A549 (cell line): ENCODE data around the gene ICAM3.
"Not testable (repeated sequence)": the region's sequence is repeated elsewhere in the genome, so short reads cannot be mapped to it uniquely, and the experiment has no call there.

ENCODE experiments used
- BHLHE40 ChIP-seq: IDR thresholded peaks from 2 replicates; pipeline ENCODE4 v1.6.1; 2012; ENCODE audit warnings: low read depth, low read length, inconsistent platforms
- CEBPB ChIP-seq, 2 experiments: fragments of >200 bp in 1 of 2; sonication (Bioruptor Twin) in 1 of 2; formaldehyde crosslinking in 1 of 2; IDR thresholded peaks; 2 replicates each; pipeline ENCODE4 v1.6.1; 2012 to 2016
- CHD2 ChIP-seq: fragments of 150-350 bp; IDR thresholded peaks from 2 replicates; pipeline ENCODE4 v1.6.1; 2014; ENCODE audit warnings: low read length; ENCODE audit not compliant: partially characterized antibody
- CTCF ChIP-seq: fragments of >200 bp; sonication (Bioruptor Twin); formaldehyde crosslinking; IDR thresholded peaks from 3 replicates; pipeline ENCODE4 v1.5.1; 2016
- EHMT2 ChIP-seq: fragments of 200-600 bp; sonication (generic); IDR thresholded peaks from 2 replicates; pipeline ENCODE4 v1.6.1; 2016; ENCODE audit warnings: antibody characterized with exemption, low read depth, mild to moderate bottlenecking, moderate library complexity
- HDAC2 ChIP-seq: fragments of 200-600 bp; sonication (generic); IDR thresholded peaks from 2 replicates; pipeline ENCODE4 v1.6.1; 2016
- JUN ChIP-seq, 2 experiments: fragments of >200 bp; sonication (Bioruptor Twin); formaldehyde crosslinking; IDR thresholded peaks; 2 replicates in 1 of 2; 3 replicates in 1 of 2; pipeline ENCODE4 v1.6.1; 2016 to 2017
- MAX ChIP-seq: IDR thresholded peaks from 2 replicates; pipeline ENCODE4 v1.6.1; 2012
- POLR2A ChIP-seq: IDR thresholded peaks from 2 replicates; pipeline ENCODE4 v1.6.1; 2012; ENCODE audit warnings: mild to moderate bottlenecking, low read length
- RAD21 ChIP-seq, 2 experiments: fragments of >200 bp in 1 of 2; sonication (Bioruptor Twin) in 1 of 2; formaldehyde crosslinking in 1 of 2; IDR thresholded peaks in 1 of 2; conservative IDR thresholded peaks in 1 of 2; 2 replicates in 1 of 2; 3 replicates in 1 of 2; pipeline ENCODE4 v1.6.1; 2012 to 2018; ENCODE audit warnings: inconsistent platforms in 1 of 2
- RARB ChIP-seq: fragments of 250-450 bp; sonication (Bioruptor Pico); IDR thresholded peaks from 2 replicates; pipeline ENCODE4 v1.8.0; 2021; ENCODE audit warnings: mild to moderate bottlenecking, moderate library complexity
- ZC3H11A ChIP-seq: fragments of 450-650 bp; IDR thresholded peaks from 2 replicates; pipeline ENCODE4 v1.6.1; 2014; ENCODE audit warnings: antibody characterized with exemption, mild to moderate bottlenecking

- not testable (repeated sequence) for TF ChIP-seq CHD2; CTCF; JUN (IDR thresholded peaks at IDR 0.05); EHMT2; BHLHE40; MAX; POLR2A; RARB (CRISPR knock-in tag); HDAC2; CEBPB (IDR thresholded peaks at IDR 0.05); ZC3H11A; RAD21 (conservative IDR thresholded peaks at IDR 0.05 in 1 of 2, IDR thresholded peaks at IDR 0.05 in 1 of 2)
Observed at GRCh38 chr19:10377140-10377640, 37.8 kb upstream of the ICAM3 start.
